Lower leg skin (tissue), 3 donors: ENCODE results near the gene EVA1A.

ENCODE experiments used
- POLR2A ChIP-seq, 2 donors: fragments of 450-650 bp; IDR thresholded peaks; one replicate each; pipeline ENCODE4 v1.6.1; 2016 to 2017; ENCODE audit warnings: antibody characterized with exemption in 2 of 2, mild to moderate bottlenecking in 1 of 2, moderate library complexity in 1 of 2
- TF ChIP-seq, protein P1 (sequence below), 3 donors: fragments of 450-650 bp; IDR thresholded peaks; one replicate each; pipeline ENCODE4 v1.5.1; 2016; ENCODE audit warnings: antibody characterized with exemption in 3 of 3, mild to moderate bottlenecking in 3 of 3, moderate library complexity in 2 of 3

GRCh38 chr2:75475049-75475448 is 85.7 kb downstream of the EVA1A start:
- TF ChIP-seq, protein P1, sequence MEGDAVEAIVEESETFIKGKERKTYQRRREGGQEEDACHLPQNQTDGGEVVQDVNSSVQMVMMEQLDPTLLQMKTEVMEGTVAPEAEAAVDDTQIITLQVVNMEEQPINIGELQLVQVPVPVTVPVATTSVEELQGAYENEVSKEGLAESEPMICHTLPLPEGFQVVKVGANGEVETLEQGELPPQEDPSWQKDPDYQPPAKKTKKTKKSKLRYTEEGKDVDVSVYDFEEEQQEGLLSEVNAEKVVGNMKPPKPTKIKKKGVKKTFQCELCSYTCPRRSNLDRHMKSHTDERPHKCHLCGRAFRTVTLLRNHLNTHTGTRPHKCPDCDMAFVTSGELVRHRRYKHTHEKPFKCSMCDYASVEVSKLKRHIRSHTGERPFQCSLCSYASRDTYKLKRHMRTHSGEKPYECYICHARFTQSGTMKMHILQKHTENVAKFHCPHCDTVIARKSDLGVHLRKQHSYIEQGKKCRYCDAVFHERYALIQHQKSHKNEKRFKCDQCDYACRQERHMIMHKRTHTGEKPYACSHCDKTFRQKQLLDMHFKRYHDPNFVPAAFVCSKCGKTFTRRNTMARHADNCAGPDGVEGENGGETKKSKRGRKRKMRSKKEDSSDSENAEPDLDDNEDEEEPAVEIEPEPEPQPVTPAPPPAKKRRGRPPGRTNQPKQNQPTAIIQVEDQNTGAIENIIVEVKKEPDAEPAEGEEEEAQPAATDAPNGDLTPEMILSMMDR (IDR thresholded peaks at IDR 0.05): no peak
- TF ChIP-seq POLR2A (IDR thresholded peaks at IDR 0.05): no peak
